HAP-1 (cell line): ENCODE results near the gene PADI3.
A peak's percentile ranks its signal among the peaks of the same experiment; 100 is the strongest.

Source experiments
- DNase-seq, 2 experiments: peaks; one replicate each; pipeline ENCODE4 v3.0.0-alpha.2; 2016 to 2020; ENCODE audit warnings: low spot score in 2 of 2
- H3K27me3 ChIP-seq: fragments of 250-450 bp; sonication (Bioruptor Pico); 2 replicates; pipeline ENCODE4 v1.5.1; 2020; ENCODE audit warnings: low read depth, mild to moderate bottlenecking, moderate library complexity
- H3K36me3 ChIP-seq: fragments of 250-450 bp; sonication (Bioruptor Pico); replicated peaks from 2 replicates; pipeline ENCODE4 v1.5.1; 2020; ENCODE audit warnings: mild to moderate bottlenecking
- H3K4me1 ChIP-seq: fragments of 250-450 bp; sonication (Bioruptor Pico); 2 replicates; pipeline ENCODE4 v1.5.1; 2020; ENCODE audit warnings: mild to moderate bottlenecking
- H3K4me3 ChIP-seq: fragments of 250-450 bp; sonication (Bioruptor Pico); 2 replicates; pipeline ENCODE4 v1.5.1; 2020; ENCODE audit warnings: mild to moderate bottlenecking, moderate library complexity
- H3K9me3 ChIP-seq: fragments of 250-450 bp; sonication (Bioruptor Pico); 2 replicates; pipeline ENCODE4 v1.5.1; 2020; ENCODE audit warnings: mild to moderate bottlenecking, moderate library complexity
- in situ Hi-C: fragments of 300-500 bp; cut with MboI; formaldehyde crosslinking; loops from 3 replicates; pipeline ENCODE4 v1.14.3; 2020; ENCODE audit warnings: low sequenced_read_pairs, inconsistent platforms, mixed read lengths

PADI3 gene

DNA sequence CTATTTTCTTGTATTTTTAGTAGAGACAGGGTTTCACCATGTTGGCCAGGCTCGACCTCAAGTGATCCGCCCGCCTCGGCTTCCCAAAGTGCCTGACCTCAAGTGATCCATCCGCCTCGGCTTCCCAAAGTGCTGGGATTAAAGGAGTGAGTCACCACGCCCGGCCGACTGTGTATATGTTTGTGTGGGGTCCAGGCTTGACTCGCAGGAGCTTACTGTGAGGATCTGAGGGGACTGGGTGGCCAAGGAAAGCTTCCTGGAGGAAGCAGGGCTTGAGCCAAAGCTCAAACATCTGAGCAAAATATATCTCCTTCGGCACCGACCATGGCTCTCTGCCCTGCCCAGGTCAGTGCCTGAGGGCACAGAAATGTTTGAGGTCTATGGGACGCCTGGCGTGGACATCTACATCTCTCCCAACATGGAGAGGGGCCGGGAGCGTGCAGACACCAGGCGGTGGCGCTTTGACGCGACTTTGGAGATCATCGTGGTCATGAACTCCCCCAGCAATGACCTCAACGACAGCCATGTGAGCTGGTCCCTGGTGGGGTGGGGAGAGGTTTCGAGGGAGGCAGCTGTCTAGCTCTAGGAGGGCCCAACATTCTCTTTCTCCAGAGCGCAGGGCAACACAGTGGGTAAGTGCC lies 10.5 kb downstream of the PADI3 start:
- in situ Hi-C loops = no loop called here
- no peak for DNase-seq
- H3K27me3 ChIP-seq = peaks cover 24% of the 10 kb centered on the region
- no peaks in the 10 kb centered on the region for H3K9me3 ChIP-seq
- no peaks in the 10 kb centered on the region for H3K4me1 ChIP-seq
- H3K36me3 ChIP-seq = no peaks in the 10 kb centered on the region
- no peak overlapping the region for H3K4me3 ChIP-seq

DNA sequence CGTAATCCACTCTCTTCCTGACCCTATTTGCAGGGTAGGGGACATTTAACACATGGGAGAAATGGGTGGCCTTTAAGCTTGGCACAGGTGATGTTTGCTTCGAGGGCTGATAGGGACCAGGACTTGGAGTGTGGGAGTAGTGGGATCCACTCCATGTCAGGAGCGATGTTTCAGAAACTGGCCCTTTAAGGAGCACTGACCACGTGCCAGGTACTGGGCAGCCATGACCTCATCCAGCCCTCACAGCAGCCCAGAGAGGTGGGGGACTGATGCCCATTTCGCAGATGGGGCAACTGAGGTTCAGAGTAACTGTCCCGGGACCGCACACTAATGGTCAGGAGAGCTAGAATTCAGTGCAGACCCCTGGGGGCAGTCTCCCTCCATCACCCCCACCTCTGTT lies 11.4 kb downstream of the PADI3 start:
- no peak overlapping the region for H3K4me3 ChIP-seq
- no peaks in the 10 kb centered on the region for H3K9me3 ChIP-seq
- DNase-seq = no peak
- H3K27me3 ChIP-seq = peaks cover 24% of the 10 kb centered on the region
- H3K36me3 ChIP-seq = no peaks in the 10 kb centered on the region
- no peaks in the 10 kb centered on the region for H3K4me1 ChIP-seq
- in situ Hi-C loops = no loop called here

DNA sequence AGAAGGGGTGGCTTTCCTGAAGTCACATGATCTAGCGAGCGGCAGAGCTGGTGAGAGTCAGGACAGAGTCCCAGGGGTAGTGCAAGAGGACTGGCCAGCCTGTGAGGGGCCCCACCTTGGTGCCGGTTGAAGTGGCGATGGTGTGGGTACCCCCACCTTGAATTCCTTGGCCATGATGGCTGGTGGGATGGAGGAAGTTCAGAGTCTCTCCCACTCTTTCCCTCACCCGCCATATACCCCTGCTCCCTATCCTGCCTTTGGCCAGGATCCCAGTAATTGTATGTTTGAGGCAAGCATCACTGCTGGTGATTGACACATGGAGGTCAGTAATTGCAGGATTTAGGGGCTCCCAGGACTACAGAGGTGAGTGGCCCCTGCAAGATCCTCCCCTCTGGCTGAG lies 11.8 kb downstream of the PADI3 start:
- H3K27me3 ChIP-seq = peaks cover 24% of the 10 kb centered on the region

DNA sequence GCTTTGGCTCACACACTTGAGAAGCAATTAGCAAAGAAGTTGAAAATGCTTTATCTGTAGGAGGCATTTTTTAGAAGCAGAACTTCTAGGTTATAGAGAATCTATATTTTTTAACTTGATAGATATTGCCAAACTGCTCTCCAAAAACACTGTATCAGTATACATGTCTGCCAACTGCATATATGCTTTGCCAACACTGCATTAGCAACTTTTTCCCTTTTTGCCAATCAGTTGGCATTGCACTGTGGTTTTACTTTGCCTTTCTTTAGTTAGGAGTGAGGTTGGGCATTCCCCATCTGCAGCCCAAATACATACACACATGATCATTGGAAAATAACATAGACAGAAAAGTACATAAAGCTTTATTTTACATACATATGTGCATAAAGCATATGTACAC lies 15.0 kb downstream of the PADI3 start:
- no peaks in the 10 kb centered on the region for H3K36me3 ChIP-seq
- no peak overlapping the region for H3K4me3 ChIP-seq
- H3K9me3 ChIP-seq = no peaks in the 10 kb centered on the region
- in situ Hi-C loops = no loop called here
- H3K4me1 ChIP-seq = no peaks in the 10 kb centered on the region
- no peak for DNase-seq
- peaks cover 8% of the 10 kb centered on the region for H3K27me3 ChIP-seq

More for the DNA sequence above, 11.8 kb downstream of the PADI3 start:
- no peak for DNase-seq
- Histone ChIP-seq H3K36me3 (no peaks in the 10 kb centered on the region), H3K4me3 (no peak overlapping the region), H3K4me1 (no peaks in the 10 kb centered on the region), H3K9me3 (no peaks in the 10 kb centered on the region)
- in situ Hi-C loops = no loop called here

DNA sequence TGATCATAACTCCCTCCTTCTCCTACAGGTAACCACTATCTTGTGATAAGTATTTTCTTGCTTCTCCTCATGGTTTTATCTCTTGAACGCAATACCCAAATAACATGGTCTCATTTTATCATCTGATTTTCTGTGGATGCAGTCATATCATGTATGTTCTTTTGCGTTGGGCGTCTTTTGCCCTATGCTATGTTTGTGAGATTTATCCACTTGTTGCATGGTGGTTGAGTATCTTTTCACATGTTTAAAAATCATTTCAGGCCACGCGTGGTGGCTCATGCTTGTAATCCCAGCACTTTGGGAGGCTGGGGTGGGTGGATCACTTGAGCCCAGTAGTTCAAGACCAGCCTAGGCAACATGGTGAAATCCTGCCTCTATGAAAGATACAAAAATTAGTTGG lies 15.6 kb downstream of the PADI3 start:
- Histone ChIP-seq H3K9me3 (no peaks in the 10 kb centered on the region), H3K27me3 (peaks cover 5% of the 10 kb centered on the region), H3K36me3 (no peaks in the 10 kb centered on the region), H3K4me1 (no peaks in the 10 kb centered on the region), H3K4me3 (no peak overlapping the region)
- DNase-seq = no peak
- in situ Hi-C loops = no loop called here

DNA sequence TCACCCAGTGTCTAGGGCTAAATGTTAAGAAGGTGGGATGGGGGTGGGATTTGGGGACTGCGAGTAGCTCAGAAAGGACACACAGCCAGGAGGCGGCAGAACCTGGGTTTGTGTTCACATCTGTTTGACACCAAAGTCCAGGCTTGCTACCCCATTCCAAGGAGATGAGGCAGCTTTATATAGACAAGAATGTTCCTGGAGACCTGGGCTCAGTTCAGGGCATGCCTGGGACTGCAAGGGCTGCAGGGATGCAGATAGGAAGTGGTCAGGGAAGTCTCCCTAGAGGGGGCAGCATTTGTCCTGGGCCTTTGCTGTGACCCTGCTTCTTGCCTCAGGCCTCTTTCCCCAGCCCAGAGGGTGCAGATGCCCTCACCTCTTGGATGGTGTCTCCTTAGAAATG lies 16.3 kb downstream of the PADI3 start:
- H3K4me3 ChIP-seq = no peak overlapping the region
- in situ Hi-C loops = no loop called here
- H3K36me3 ChIP-seq = no peaks in the 10 kb centered on the region
- no peaks in the 10 kb centered on the region for H3K4me1 ChIP-seq
- H3K9me3 ChIP-seq = no peaks in the 10 kb centered on the region
- peaks cover 3% of the 10 kb centered on the region; the same call in 1 of the 2 replicates for H3K27me3 ChIP-seq
- no peak for DNase-seq

DNA sequence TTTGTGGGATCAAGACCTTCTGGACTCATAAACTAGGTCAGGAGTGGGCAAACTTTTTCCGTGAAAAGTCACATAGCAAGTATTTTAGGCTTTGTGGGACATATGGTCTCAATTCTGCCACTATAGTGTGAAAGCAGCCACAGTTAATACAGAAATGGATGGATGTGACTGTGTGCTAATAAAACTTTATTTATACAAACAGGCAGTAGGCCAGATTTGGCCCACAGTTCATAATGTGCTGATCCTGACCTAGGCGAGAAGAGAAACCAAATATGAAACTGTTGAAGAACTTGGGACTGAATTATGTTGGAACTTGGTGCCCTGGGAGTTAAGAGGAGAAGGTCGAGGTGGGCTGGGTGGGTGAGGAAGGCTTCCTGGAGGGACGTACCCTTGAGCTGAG lies 17.1 kb downstream of the PADI3 start:
- H3K27me3 ChIP-seq = peaks cover 1% of the 10 kb centered on the region; the same call in 1 of the 2 replicates
- in situ Hi-C loops = no loop called here

DNA sequence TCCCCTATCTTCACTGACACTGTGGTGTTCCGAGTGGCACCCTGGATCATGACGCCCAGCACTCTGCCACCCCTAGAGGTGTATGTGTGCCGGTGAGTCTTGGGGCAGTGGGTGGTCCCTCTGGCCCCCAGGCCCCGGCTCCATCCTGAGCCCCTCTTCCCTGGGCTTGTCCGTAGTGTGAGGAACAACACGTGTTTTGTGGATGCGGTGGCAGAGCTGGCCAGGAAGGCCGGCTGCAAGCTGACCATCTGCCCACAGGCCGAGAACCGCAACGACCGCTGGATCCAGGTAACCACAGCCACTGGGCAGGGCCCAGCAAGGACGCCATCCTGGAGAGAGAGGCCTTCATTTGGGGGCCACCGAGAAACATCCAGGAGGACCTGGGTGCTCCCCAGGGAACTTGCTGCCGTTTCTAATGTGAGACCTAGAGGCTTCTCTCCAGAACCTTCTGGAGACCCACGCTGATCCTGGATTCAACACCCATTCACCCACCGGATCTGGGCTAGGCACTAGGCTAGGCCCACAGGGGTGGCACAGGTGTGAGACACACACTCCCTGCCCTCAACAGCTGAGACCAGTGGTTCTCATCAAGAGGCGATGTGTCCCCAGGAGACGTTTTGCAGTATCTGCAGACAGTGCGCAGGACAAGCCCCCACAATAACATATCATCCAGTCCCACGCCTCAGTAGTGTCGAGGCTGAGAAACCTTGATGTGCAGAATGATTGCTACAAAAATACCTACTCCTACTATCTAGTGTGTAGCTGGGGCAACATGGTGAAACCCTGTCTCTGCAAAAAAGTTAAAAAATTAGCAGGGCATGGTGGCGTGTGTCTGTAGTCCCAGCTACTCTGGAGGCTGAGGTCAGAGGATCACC lies 22.2 kb downstream of the PADI3 start:
- in situ Hi-C loops = no loop called here
- H3K4me1 ChIP-seq = no peaks in the 10 kb centered on the region
- no peak overlapping the region for H3K4me3 ChIP-seq
- DNase-seq = no peak
- H3K36me3 ChIP-seq = no peaks in the 10 kb centered on the region
- H3K27me3 ChIP-seq = no peaks in the 10 kb centered on the region; the same call in 1 of the 2 replicates
- no peaks in the 10 kb centered on the region for H3K9me3 ChIP-seq

More for the DNA sequence above, 17.1 kb downstream of the PADI3 start:
- DNase-seq = no peak
- H3K36me3 ChIP-seq = no peaks in the 10 kb centered on the region
- no peaks in the 10 kb centered on the region for H3K9me3 ChIP-seq
- H3K4me1 ChIP-seq = no peaks in the 10 kb centered on the region
- no peak overlapping the region for H3K4me3 ChIP-seq

DNA sequence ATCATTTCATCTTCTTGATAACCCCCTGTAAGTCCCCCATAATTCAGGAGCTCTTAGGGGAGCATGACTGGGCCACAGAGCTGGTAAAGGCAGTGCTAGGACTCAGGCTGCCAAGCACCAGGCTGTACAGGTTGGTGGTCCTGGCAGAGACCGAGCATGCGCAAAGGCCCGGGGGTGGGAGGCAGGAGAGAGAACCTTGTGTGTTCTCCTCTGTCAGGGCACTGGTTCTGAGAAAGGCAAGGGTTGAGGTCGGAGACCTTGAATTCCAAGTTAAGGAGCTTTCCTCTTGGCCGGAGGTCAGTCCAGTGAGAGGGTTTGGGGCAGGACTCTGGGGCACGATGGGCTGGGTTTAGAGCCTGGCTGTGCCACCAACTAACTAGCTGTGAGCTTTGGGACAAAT lies 23.2 kb downstream of the PADI3 start:
- no peaks in the 10 kb centered on the region for H3K9me3 ChIP-seq
- H3K4me3 ChIP-seq = no peak overlapping the region
- no peaks in the 10 kb centered on the region; the same call in 1 of the 2 replicates for H3K27me3 ChIP-seq
- in situ Hi-C loops = no loop called here
- no peak for DNase-seq
- H3K4me1 ChIP-seq = no peaks in the 10 kb centered on the region
- H3K36me3 ChIP-seq = no peaks in the 10 kb centered on the region

DNA sequence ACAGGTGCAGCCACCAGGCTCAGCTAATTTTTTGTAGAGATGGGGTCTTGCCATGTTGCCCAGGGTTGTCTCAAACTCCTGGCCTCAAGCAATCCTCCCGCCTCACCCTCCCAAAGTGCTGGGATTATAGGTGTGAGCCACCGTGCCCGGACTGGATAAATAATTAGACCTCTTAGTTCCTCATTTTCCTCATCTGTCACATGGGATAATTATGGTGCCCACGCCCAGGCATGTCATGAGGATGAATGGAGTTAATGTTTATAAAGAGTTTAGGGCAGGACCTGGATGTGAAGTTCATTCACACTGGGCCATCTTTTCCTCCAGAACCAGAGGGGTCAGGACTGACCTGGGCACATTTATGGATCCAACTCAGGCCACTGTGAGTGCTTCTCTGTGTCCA lies 23.7 kb downstream of the PADI3 start:
- Histone ChIP-seq H3K9me3 (no peaks in the 10 kb centered on the region), H3K4me3 (no peak overlapping the region), H3K27me3 (no peaks in the 10 kb centered on the region; the same call in 1 of the 2 replicates), H3K36me3 (no peaks in the 10 kb centered on the region), H3K4me1 (no peaks in the 10 kb centered on the region)
- DNase-seq = no peak
- in situ Hi-C loops = no loop called here

DNA sequence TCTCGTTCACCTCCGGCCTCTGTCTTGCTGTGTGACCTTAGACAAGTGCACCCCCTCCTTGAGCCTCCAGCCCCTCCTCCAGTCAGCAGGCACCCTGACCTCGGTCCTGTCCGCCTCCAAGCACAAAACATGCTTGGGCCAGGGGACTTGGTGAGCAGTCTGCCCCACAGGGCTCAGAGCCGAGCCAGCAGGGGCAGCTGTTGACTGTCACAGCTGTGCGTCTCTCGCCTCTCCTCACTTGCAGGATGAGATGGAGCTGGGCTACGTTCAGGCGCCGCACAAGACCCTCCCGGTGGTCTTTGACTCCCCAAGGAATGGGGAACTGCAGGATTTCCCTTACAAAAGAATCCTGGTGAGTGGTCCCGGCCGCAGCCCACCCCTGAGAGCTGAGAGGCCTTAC lies 24.2 kb downstream of the PADI3 start:
- H3K27me3 ChIP-seq = no peaks in the 10 kb centered on the region; the same call in 1 of the 2 replicates
- H3K4me3 ChIP-seq = no peak overlapping the region
- no peaks in the 10 kb centered on the region for H3K9me3 ChIP-seq
- DNase-seq = no peak
- in situ Hi-C loops = no loop called here
- no peaks in the 10 kb centered on the region for H3K36me3 ChIP-seq
- no peaks in the 10 kb centered on the region for H3K4me1 ChIP-seq

DNA sequence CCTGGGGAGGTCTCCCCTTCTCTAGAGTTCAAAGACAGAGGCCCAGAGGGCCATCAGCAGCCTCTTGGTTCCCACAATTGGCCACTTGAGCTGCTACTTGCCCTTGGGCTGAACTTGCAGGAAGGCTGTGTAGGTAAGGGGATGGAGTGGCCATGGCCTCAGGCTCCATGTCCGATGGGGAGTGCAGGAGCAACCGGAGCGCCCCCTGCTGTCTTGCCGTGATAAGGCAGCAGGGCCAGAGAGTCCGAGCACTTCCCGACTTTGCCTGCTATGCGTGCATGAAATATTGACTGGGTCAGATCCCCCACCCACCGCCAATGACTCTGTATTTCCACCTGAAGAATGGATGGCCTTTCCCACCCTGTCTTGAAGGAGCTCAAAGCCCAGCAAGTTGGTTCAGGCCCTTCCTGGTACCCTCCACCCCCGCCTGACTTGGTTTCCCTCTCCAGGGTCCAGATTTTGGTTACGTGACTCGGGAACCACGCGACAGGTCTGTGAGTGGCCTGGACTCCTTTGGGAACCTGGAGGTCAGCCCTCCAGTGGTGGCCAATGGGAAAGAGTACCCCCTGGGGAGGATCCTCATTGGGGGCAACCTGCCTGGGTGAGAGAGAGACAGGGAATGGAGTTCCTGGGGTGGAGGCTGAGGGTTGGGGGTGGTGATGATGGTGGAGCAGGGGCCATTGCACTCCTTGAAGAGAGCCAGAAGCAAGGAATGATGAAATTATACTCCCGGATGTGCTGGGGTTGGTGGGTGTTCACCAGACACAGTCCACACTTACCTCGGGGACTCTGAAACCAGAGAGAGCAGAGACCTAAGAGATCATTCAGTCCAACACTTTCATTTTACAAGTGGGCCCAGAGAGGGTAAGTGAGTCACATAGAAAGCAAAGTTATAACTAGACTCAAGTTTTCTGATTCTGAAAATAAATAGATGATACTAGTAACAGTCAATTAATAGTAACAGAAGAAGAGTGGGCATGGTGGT lies 25.6 kb downstream of the PADI3 start:
- in situ Hi-C loops = no loop called here
- H3K36me3 ChIP-seq = no peaks in the 10 kb centered on the region
- DNase-seq = peak; percentile 28 to 83
- H3K4me1 ChIP-seq = no peaks in the 10 kb centered on the region
- H3K27me3 ChIP-seq = no peaks in the 10 kb centered on the region; the same call in 1 of the 2 replicates
- no peaks in the 10 kb centered on the region for H3K9me3 ChIP-seq
- no peak overlapping the region for H3K4me3 ChIP-seq

DNA sequence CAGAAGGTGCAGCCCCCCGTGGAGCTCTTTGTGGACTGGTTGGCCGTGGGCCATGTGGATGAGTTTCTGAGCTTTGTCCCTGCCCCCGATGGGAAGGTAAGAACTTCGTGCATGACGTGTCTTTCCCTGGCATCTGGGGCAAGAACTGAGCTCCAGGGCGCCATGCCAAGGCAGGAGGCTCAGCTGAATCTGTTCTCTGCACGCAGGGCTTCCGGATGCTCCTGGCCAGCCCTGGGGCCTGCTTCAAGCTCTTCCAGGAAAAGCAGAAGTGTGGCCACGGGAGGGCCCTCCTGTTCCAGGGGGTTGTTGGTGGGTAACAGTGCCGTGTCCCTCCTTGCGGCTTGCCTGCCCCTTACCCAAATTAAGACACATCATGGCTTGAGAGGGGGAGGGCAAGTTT lies 27.7 kb downstream of the PADI3 start:
- no peak for DNase-seq
- in situ Hi-C loops = no loop called here
- H3K27me3 ChIP-seq = no peaks in the 10 kb centered on the region; the same call in 1 of the 2 replicates
- H3K9me3 ChIP-seq = no peaks in the 10 kb centered on the region
- no peaks in the 10 kb centered on the region for H3K36me3 ChIP-seq
- H3K4me1 ChIP-seq = no peaks in the 10 kb centered on the region
- H3K4me3 ChIP-seq = no peak overlapping the region
